Fibroblast of skin of left biceps (primary cell): ENCODE results near the gene SIGLEC14.
"Not testable (repeated sequence)": the region's sequence is repeated elsewhere in the genome, so short reads cannot be mapped to it uniquely, and the experiment has no call there.

ENCODE experiments used
- DNase-seq, 2 experiments: peaks; one replicate each; pipeline ENCODE4 v3.0.0-alpha.2; 2013; ENCODE audit warnings: low read depth in 2 of 2

SIGLEC14 gene

GRCh38 chr19:51675911-51676565 lies 29.4 kb upstream of the SIGLEC14 start:
- not testable (repeated sequence) for DNase-seq

- no peak for DNase-seq
These were observed 21.6 kb upstream of the SIGLEC14 start for GRCh38 chr19:51668216-51668615.

DNA sequence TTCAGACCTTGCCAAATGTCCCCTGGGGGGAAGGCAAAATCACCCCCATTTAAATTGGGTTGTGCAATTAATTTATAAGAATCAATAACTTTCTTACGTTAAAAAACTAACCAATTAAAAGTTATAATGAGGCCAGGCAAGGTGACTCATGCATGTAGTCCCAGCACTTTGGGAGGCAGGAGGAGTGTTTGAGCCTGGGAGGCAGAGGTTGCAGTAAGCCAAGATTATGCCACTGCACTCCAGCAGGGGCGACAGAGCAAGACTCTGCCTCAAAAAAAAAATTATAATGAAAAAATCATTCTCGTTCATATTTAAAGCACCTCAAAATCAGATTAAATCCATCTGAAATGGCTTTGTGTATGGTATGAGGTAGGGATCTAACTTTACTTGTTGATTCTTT lies 18.4 kb upstream of the SIGLEC14 start:
- DNase-seq: no peak

GRCh38 chr19:51664131-51664530 lies 17.5 kb upstream of the SIGLEC14 start:
- no peak for DNase-seq

GRCh38 chr19:51663650-51664049 lies 17.0 kb upstream of the SIGLEC14 start:
- no peak for DNase-seq

- DNase-seq: peak; percentile 26 to 36
These were observed 14.5 kb upstream of the SIGLEC14 start for GRCh38 chr19:51660975-51661600.

GRCh38 chr19:51654783-51655182 lies 8.2 kb upstream of the SIGLEC14 start:
- DNase-seq: no peak

DNA sequence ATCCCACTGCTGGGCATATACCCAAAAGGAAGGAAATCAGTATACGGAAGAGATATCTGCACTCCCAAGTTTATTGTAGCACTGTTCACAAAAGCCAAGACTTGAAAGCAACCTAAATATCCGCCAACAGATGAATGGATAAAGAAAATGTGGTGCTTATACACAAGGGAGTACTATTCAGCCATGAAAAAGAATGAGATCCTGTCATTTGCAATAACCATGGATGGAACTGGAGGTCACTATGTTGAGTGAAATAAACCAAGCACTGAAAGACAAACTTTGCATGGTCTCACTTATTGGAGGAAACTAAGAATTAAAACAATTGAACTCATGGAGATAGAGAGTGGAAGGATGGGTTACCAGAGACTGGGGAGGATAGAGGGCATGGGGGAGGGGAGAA lies 6.5 kb upstream of the SIGLEC14 start:
- no peak for DNase-seq

DNA sequence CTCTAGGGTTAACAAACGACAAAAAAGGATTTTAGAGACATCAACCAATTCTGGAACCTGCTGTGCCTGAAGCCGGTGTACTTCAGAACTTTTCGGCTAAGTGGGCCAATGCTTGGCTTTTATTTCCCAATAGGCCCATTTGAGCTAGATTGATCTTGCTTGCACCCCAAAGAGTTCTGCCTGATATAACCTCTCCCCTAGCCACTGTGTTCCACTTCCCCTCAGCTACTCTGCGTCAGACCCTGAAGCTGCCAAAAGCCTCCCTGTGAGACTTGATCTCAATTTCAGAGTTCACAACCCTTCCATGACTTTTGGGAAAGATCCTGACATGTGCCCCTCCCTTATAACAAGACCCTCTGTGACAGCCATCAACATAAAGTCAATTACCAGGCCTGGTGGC lies 5.6 kb upstream of the SIGLEC14 start:
- DNase-seq: no peak

GRCh38 chr19:51651216-51651846 lies 4.7 kb upstream of the SIGLEC14 start:
- no peak for DNase-seq

DNA sequence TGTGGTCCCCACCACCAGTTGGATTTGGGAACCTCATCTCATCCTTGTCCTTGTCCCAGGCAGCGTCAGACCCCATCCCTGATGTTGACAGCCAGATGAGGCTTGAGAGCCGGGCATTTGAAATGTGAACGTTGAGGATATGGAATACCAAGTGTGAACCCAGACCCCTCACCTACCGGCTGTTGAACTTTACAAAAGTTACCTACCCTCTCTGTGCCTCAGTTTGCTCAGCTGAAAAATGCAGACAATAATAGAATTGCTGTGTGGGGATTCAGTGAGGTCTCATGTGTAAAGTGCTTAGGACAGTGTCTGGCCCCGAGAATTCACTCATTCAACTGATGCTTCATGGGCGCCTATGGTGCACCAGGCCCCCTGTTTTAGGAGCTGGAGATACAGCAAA lies 693 bp upstream of the SIGLEC14 start:
- DNase-seq: no peak

DNA sequence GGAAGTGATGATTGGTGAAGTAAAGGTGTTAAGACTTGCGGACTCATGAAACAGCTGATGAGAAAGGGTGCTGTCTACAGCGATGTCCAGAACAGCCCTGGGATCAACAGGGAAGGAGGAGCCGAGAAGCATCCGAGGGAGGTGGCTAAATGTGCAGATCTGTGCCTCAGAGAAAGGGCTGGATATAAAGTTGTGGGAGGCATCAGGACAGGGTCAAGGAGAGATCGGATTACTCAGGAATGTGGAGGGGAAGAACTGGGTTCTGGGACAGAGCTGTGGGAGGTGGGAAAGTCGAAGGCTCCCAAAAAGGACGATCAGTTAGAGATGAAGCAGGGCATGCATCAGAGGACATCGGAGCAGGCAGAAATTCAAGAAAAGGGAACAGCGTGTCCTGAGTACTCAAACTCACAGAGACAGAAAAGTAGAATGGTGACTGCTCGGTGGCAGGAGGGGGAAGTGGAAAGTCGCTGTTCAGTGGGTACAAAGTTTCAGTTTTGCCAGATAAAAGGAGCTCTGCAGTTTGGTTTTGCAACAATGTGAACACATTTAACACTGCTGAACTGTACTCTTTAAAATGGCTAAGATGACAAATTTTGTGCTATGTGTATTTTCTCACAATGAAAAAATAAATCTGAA lies 1.9 kb downstream of the SIGLEC14 start:
- no peak for DNase-seq

DNA sequence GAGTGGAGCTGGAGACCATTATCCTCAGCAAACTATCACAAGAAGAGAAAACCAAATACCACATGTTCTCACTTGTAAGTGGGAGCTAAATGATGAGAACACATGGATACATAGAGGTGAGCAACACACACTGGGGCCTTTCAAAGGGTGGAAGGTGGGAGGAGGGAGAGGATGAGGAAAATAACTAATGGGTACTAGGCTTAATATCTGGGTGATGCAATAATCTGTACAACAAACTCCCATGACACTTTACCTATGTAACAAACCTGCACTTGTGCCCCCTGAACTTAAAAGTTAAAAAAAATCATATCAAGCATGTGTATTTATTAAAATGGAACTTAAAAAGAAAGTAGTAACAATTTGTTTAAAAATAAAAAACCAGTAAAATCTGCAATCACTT lies 5.0 kb downstream of the SIGLEC14 start:
- DNase-seq: no peak

GRCh38 chr19:51640386-51640785 lies 6.2 kb downstream of the SIGLEC14 start:
- DNase-seq: no peak

DNA sequence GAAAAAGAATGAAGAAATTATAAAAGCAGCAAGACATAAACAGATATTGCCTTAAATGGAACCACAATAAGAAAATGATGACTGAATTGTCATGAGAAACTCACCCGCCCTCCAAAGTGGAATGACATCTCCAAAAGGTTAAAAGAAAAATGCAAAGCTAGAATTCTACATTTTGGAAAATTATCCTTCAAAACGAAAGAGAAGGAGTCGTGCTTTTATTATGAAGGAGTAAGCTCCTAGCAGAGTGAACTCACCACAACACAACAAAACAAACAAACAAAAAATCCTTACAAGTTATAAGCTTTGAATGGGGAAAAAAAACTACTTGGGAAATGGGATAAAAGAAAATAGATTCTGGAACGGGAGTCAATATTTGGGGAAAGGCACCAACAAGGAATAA lies 6.7 kb downstream of the SIGLEC14 start:
- no peak for DNase-seq

- no peak for DNase-seq
These were observed 9.2 kb downstream of the SIGLEC14 start for GRCh38 chr19:51637362-51637978.

- DNase-seq: no peak
These were observed 14.5 kb downstream of the SIGLEC14 start for GRCh38 chr19:51632126-51632525.

- not testable (repeated sequence) for DNase-seq
These were observed 16.3 kb downstream of the SIGLEC14 start, which contains the start of gene SIGLEC5 for GRCh38 chr19:51630315-51630714. Gene SIGLEC5, minus strand, starts transcription at chr19:51630401. Its CDS starts 66 bp downstream, at chr19:51630335.

DNA sequence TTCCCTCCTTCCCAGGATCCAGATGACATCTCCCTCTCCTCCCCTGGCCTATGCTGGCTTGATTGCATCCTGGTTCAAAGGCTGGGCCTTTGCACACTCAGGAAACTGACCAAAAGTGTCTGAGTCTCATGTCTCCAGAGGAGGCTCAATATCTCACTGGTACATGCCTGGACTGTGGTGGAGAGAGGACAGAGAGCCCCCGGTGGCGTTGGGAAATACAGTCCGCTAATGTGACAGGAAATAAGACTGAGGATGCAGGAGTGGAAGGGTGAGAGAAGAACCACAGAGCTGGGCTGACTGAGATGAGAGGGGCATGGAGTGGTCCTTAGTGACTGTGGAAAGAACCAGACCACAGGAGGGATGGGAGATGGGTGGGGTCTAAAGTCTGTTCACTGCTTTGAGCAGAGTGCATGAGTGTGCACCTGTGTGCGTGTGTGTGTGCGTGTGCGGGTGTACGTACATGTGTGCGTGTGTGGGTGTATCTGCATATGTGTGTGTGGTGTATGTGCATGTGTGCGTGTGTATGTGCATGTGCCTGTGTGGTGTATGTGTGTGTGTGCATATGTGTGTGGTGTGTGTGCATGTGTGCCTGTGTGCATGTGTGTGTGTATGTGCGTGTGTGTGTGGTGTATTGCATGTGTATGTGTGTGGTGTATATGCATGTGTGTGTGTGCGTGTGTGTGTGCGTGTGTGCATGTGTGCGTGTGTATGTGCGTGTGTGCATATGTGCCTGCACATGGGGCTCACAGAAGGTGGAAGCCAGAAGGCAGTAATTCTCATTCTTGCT lies 18.3 kb downstream of the SIGLEC14 start:
- no peak for DNase-seq

DNA sequence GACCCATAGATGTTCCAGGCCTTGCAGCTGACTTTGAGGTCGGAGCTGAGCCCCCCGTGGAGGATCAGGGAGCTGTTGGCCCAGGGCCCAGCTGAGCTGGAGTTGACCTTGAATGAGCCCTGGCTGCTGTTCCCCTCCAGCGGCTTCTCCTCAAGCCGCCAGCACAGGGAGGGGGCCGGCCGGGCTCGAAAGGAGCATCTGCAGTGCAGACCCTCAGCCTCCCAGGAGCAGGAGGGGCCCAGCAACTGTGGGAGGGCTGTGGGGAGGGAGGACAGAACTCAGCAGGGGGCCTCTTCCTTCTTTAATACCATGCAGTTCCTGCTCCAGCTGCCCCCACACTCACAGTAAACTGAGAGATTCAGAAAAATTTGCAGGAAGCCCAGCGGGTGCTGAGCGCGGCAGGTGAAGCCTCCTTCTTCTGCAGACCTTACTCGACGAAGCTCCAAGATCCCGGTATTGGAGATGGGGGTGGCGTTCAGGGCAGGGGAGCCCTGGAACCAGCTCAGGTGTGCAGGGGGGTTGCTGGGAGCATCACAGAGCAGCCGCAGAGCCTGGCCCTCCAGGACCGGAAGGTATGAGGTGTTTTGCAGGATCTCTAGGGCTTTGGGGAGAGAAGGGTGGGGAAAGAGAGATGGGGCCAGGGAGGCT lies 19.0 kb downstream of the SIGLEC14 start:
- no peak for DNase-seq

GRCh38 chr19:51626675-51627074 lies 19.9 kb downstream of the SIGLEC14 start:
- no peak for DNase-seq
